ENCODE results near the gene KRT38. TPM values are rescaled to one million over a fixed set of nuclear protein-coding genes. Genes with fewer than 3 reads are reported as not detected.
A peak's percentile ranks its signal among the peaks of the same experiment; 100 is the strongest.

The KRT38 gene
- total RNA-seq, 1 experiment from 2014 or later = not detected

GRCh38 chr17:41486809-41487530, 46.2 kb upstream of the KRT38 start:
- DNase-seq (ENCODE audit: low spot score) = peak; percentile 92

More at GRCh38 chr17:41486809-41487530, 46.2 kb upstream of the KRT38 start:
- ATAC-seq = peak; percentile 96
- H3K27me3 Mint-ChIP-seq (ENCODE audit: low read depth) = peaks cover 17% of the 10 kb centered on the region
- H3K4me1 Mint-ChIP-seq = no peaks in the 10 kb centered on the region
- no peaks in the 10 kb centered on the region for H3K36me3 Mint-ChIP-seq
- H3K9me3 Mint-ChIP-seq = no peaks in the 10 kb centered on the region
- no peak overlapping the region for H3K27ac Mint-ChIP-seq
- POLR2A ChIA-PET = interaction anchor here (1.4 kb wide), 1 partner anchor 41 kb away, joined by 3 read pairs; the partner anchor contains the start of gene KRT19
- peak; percentile 44; the same call in 1 of the 2 replicates for TF ChIP-seq FOXP1 (CRISPR knock-in tag; IDR thresholded peaks at IDR 0.05; ENCODE audit: borderline replicate concordance)
- no peak for TF ChIP-seq ESRRA (CRISPR knock-in tag; IDR thresholded peaks at IDR 0.05; ENCODE audit: borderline replicate concordance)
- TF ChIP-seq, protein P1, sequence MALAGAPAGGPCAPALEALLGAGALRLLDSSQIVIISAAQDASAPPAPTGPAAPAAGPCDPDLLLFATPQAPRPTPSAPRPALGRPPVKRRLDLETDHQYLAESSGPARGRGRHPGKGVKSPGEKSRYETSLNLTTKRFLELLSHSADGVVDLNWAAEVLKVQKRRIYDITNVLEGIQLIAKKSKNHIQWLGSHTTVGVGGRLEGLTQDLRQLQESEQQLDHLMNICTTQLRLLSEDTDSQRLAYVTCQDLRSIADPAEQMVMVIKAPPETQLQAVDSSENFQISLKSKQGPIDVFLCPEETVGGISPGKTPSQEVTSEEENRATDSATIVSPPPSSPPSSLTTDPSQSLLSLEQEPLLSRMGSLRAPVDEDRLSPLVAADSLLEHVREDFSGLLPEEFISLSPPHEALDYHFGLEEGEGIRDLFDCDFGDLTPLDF (CRISPR knock-in tag; IDR thresholded peaks at IDR 0.05) = 0 out of 2 replicates have a peak, but pooled peaks have one; percentile 1
- TF ChIP-seq, protein P2, sequence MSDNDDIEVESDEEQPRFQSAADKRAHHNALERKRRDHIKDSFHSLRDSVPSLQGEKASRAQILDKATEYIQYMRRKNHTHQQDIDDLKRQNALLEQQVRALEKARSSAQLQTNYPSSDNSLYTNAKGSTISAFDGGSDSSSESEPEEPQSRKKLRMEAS (CRISPR knock-in tag; IDR thresholded peaks at IDR 0.05) = peak; percentile 89
- TF ChIP-seq, protein P3, sequence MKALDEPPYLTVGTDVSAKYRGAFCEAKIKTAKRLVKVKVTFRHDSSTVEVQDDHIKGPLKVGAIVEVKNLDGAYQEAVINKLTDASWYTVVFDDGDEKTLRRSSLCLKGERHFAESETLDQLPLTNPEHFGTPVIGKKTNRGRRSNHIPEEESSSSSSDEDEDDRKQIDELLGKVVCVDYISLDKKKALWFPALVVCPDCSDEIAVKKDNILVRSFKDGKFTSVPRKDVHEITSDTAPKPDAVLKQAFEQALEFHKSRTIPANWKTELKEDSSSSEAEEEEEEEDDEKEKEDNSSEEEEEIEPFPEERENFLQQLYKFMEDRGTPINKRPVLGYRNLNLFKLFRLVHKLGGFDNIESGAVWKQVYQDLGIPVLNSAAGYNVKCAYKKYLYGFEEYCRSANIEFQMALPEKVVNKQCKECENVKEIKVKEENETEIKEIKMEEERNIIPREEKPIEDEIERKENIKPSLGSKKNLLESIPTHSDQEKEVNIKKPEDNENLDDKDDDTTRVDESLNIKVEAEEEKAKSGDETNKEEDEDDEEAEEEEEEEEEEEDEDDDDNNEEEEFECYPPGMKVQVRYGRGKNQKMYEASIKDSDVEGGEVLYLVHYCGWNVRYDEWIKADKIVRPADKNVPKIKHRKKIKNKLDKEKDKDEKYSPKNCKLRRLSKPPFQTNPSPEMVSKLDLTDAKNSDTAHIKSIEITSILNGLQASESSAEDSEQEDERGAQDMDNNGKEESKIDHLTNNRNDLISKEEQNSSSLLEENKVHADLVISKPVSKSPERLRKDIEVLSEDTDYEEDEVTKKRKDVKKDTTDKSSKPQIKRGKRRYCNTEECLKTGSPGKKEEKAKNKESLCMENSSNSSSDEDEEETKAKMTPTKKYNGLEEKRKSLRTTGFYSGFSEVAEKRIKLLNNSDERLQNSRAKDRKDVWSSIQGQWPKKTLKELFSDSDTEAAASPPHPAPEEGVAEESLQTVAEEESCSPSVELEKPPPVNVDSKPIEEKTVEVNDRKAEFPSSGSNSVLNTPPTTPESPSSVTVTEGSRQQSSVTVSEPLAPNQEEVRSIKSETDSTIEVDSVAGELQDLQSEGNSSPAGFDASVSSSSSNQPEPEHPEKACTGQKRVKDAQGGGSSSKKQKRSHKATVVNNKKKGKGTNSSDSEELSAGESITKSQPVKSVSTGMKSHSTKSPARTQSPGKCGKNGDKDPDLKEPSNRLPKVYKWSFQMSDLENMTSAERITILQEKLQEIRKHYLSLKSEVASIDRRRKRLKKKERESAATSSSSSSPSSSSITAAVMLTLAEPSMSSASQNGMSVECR (CRISPR knock-in tag; IDR thresholded peaks at IDR 0.05; ENCODE audit: borderline replicate concordance) = peak; percentile 52; the same call in 1 of the 2 replicates
- TF ChIP-seq CTCF (IDR thresholded peaks at IDR 0.05) = peak; percentile 50
- TF ChIP-seq CBFB (CRISPR knock-in tag; IDR thresholded peaks at IDR 0.05; ENCODE audit: low read depth) = 0 out of 2 replicates have a peak, but pooled peaks have one; percentile 45
- peak; percentile 35; the same call in 1 of the 2 replicates for TF ChIP-seq USF1 (CRISPR knock-in tag; IDR thresholded peaks at IDR 0.05)
- 0 out of 2 replicates have a peak, but pooled peaks have one; percentile 33 for TF ChIP-seq MYBL2 (CRISPR knock-in tag; IDR thresholded peaks at IDR 0.05)
- TF ChIP-seq, protein P4, sequence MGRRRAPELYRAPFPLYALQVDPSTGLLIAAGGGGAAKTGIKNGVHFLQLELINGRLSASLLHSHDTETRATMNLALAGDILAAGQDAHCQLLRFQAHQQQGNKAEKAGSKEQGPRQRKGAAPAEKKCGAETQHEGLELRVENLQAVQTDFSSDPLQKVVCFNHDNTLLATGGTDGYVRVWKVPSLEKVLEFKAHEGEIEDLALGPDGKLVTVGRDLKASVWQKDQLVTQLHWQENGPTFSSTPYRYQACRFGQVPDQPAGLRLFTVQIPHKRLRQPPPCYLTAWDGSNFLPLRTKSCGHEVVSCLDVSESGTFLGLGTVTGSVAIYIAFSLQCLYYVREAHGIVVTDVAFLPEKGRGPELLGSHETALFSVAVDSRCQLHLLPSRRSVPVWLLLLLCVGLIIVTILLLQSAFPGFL (CRISPR knock-in tag; IDR thresholded peaks at IDR 0.05; ENCODE audit: borderline replicate concordance) = no peak
- TF ChIP-seq, protein P5, sequence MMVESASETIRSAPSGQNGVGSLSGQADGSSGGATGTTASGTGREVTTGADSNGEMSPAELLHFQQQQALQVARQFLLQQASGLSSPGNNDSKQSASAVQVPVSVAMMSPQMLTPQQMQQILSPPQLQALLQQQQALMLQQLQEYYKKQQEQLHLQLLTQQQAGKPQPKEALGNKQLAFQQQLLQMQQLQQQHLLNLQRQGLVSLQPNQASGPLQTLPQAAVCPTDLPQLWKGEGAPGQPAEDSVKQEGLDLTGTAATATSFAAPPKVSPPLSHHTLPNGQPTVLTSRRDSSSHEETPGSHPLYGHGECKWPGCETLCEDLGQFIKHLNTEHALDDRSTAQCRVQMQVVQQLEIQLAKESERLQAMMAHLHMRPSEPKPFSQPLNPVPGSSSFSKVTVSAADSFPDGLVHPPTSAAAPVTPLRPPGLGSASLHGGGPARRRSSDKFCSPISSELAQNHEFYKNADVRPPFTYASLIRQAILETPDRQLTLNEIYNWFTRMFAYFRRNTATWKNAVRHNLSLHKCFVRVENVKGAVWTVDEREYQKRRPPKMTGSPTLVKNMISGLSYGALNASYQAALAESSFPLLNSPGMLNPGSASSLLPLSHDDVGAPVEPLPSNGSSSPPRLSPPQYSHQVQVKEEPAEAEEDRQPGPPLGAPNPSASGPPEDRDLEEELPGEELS (CRISPR knock-in tag; IDR thresholded peaks at IDR 0.05) = no peak
- H3K4me3 Mint-ChIP-seq = no peak overlapping the region
- CTCF ChIA-PET = interaction anchor here (0.5 to 10.9 kb wide), 40 partner anchors 8 to 609 kb away, joined by 3 to 160 read pairs (median 5); partner anchors contain the start of genes KRT13 and KRT19

All from WTC11 (cell line).